HEK293 (cell line): Measurements from ENCODE around the gene RIN1.

Experiments used
- CTCF ChIA-PET: fragments of 350-600 bp; formaldehyde crosslinking; extraction: SDS; loops from one replicate; lab custom pipeline; 2021; ENCODE audit warnings: antibody characterized with exemption; lab: Yijun Ruan, JAX
- POLR2A ChIA-PET: fragments of 300-600 bp; formaldehyde crosslinking; extraction: SDS; loops from one replicate; lab custom pipeline; 2020; ENCODE audit warnings: antibody characterized with exemption, inconsistent platforms; lab: Yijun Ruan, JAX
- H3K27ac ChIP-seq: fragments of 200-500 bp; sonication (Bioruptor generic); 2 replicates; pipeline ENCODE4 v1.5.1; 2014; ENCODE audit warnings: low read depth, low read length, control low read depth, inconsistent platforms; ENCODE audit errors: extremely low read depth
- H3K36me3 ChIP-seq, 2 experiments: fragments of 200-500 bp in 1 of 2; sonication (Bioruptor generic) in 1 of 2; 1 replicate in 1 of 2; 2 replicates in 1 of 2; pipeline ENCODE4 v1.5.1; 2014 to 2017; ENCODE audit warnings: inconsistent platforms in 2 of 2, low read length in 2 of 2; ENCODE audit not compliant: control insufficient read depth in 2 of 2, insufficient read depth in 1 of 2
- H3K4me1 ChIP-seq: fragments of 200-500 bp; sonication (Bioruptor generic); 2 replicates; pipeline ENCODE4 v1.5.1; 2014; ENCODE audit warnings: mild to moderate bottlenecking, low read length, inconsistent platforms; ENCODE audit not compliant: control insufficient read depth, insufficient read depth
- H3K4me3 ChIP-seq: 2 replicates; pipeline ENCODE4 v1.5.1; 2011; ENCODE audit warnings: low read depth, mild to moderate bottlenecking, control low read depth, low read length, moderate library complexity
- H3K9me3 ChIP-seq: fragments of 200-500 bp; sonication (Bioruptor generic); 2 replicates; pipeline ENCODE4 v1.5.1; 2014; ENCODE audit warnings: low read depth, low read length, inconsistent platforms; ENCODE audit not compliant: control insufficient read depth, insufficient read depth
- GLIS1 ChIP-seq: fragments of 450-650 bp; formaldehyde crosslinking; IDR thresholded peaks from 2 replicates; pipeline ENCODE4 v1.5.1; 2016; ENCODE audit warnings: missing biosample characterization, missing genetic modification characterization
- SP2 ChIP-seq: fragments of 450-650 bp; formaldehyde crosslinking; IDR thresholded peaks from 2 replicates; pipeline ENCODE4 v1.5.1; 2016; ENCODE audit warnings: missing biosample characterization, missing genetic modification characterization
- SP3 ChIP-seq: fragments of 450-650 bp; formaldehyde crosslinking; IDR thresholded peaks from 2 replicates; pipeline ENCODE4 v1.5.1; 2016; ENCODE audit warnings: missing biosample characterization, missing genetic modification characterization
- ZBTB20 ChIP-seq: fragments of 450-650 bp; formaldehyde crosslinking; IDR thresholded peaks from 2 replicates; pipeline ENCODE4 v1.5.1; 2016; ENCODE audit warnings: missing biosample characterization, missing genetic modification characterization
- ZBTB8A ChIP-seq: fragments of 450-650 bp; formaldehyde crosslinking; IDR thresholded peaks from 2 replicates; pipeline ENCODE4 v1.5.1; 2016; ENCODE audit warnings: missing biosample characterization, missing genetic modification characterization
- ZNF146 ChIP-seq: fragments of 450-650 bp; formaldehyde crosslinking; IDR thresholded peaks from 2 replicates; pipeline ENCODE4 v1.5.1; 2016; ENCODE audit warnings: missing biosample characterization, missing genetic modification characterization
- ZNF239 ChIP-seq: fragments of 450-650 bp; formaldehyde crosslinking; IDR thresholded peaks from 2 replicates; pipeline ENCODE4 v1.5.1; 2016; ENCODE audit warnings: missing biosample characterization, missing genetic modification characterization
- ZNF335 ChIP-seq: fragments of 450-650 bp; formaldehyde crosslinking; conservative IDR thresholded peaks from 2 replicates; pipeline ENCODE4 v1.5.1; 2016; ENCODE audit warnings: missing biosample characterization, missing genetic modification characterization
- ZNF510 ChIP-seq: fragments of 450-650 bp; formaldehyde crosslinking; IDR thresholded peaks from 2 replicates; pipeline ENCODE4 v1.5.1; 2018; ENCODE audit warnings: mild to moderate bottlenecking, missing genetic modification characterization, missing biosample characterization; ENCODE audit not compliant: insufficient replicate concordance
- ZNF600 ChIP-seq: fragments of 450-650 bp; formaldehyde crosslinking; IDR thresholded peaks from 2 replicates; pipeline ENCODE4 v1.5.1; 2016; ENCODE audit warnings: missing biosample characterization, missing genetic modification characterization
- ZNF677 ChIP-seq: fragments of 450-650 bp; IDR thresholded peaks from 2 replicates; pipeline ENCODE4 v1.5.0; 2018; ENCODE audit warnings: missing biosample characterization, mild to moderate bottlenecking, missing genetic modification characterization, moderate library complexity
- TF ChIP-seq, protein P1 (sequence below): fragments of 450-650 bp; formaldehyde crosslinking; IDR thresholded peaks from 2 replicates; pipeline ENCODE4 v1.5.1; 2017; ENCODE audit warnings: missing biosample characterization, missing genetic modification characterization
- TF ChIP-seq, protein P2 (sequence below): fragments of 450-650 bp; formaldehyde crosslinking; IDR thresholded peaks from 2 replicates; pipeline ENCODE4 v1.5.1; 2016; ENCODE audit warnings: missing biosample characterization, missing genetic modification characterization
- TF ChIP-seq, protein P3 (sequence below): fragments of 450-650 bp; formaldehyde crosslinking; IDR thresholded peaks from 2 replicates; pipeline ENCODE4 v1.5.1; 2016; ENCODE audit warnings: missing biosample characterization, missing genetic modification characterization
- TF ChIP-seq, protein P4 (sequence below): fragments of 450-650 bp; formaldehyde crosslinking; IDR thresholded peaks from 2 replicates; pipeline ENCODE4 v1.5.1; 2017; ENCODE audit warnings: missing biosample characterization, missing genetic modification characterization
- TF ChIP-seq, protein P5 (sequence below): fragments of 450-650 bp; formaldehyde crosslinking; IDR thresholded peaks from 2 replicates; pipeline ENCODE4 v1.5.1; 2017; ENCODE audit warnings: missing biosample characterization, mild to moderate bottlenecking, missing genetic modification characterization, moderate library complexity
- TF ChIP-seq, protein P6 (sequence below): fragments of 450-650 bp; formaldehyde crosslinking; IDR thresholded peaks from 2 replicates; pipeline ENCODE4 v1.5.1; 2017; ENCODE audit warnings: missing biosample characterization, missing genetic modification characterization

The RIN1 gene

DNA sequence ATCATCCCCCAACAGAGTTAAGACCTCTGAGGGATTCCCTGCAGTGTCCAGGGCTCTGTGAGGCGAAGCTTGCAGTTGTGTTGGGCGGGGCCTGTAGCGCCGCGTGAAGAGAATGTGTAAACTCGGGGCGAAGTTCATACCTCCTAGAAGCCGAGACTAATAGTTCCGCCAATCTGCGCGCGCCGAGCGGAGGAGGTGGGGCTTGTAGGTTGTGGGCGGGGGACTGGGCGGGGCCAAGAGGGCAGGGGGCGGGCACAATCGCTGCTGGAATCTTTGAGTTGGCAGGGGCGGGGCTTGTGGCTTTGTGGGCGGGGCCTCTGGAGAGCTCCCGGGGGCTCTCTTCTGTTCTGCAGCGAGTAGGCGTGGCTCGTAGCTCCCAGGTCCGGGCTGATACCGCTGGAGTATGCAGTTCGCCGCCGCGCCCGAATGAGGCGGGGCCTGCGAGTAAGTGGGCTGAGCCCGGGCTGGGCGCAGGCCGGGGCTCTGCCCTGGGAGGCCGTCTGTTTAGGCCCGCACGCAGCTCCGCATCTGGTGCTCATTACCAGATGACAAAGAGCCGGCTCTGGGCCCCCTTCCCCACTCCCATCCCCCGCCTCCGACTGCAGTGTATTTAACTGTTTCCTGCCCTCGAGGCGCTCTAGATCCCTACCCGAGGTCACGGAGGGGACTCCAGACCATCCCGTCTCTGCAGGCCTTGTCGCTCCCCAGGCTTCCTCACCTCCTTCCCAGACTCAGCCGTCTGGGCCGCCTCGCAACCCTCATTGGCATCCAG lies 23.5 kb downstream of the RIN1 start:
- POLR2A ChIA-PET, result interaction anchor here (0.5 to 2.2 kb wide), 22 partner anchors 9 to 806 kb away, joined by 3 to 32 read pairs (median 4); partner anchors contain the start of genes BRMS1, FIBP, KDM2A and MRPL11
- peak overlapping the region; percentile 46 for H3K4me3 ChIP-seq
- CTCF ChIA-PET, result interaction anchor here (0.5 to 3.4 kb wide), 31 partner anchors 9 to 424 kb away, joined by 3 to 29 read pairs (median 5); partner anchors contain the start of genes B4GAT1, BRMS1 and RIN1

More for the DNA sequence above, 23.5 kb downstream of the RIN1 start:
- H3K9me3 ChIP-seq, result no peaks in the 10 kb centered on the region
- peak overlapping the region; percentile 41; the same call in 1 of the 2 replicates for H3K27ac ChIP-seq
- no peak for TF ChIP-seq ZNF239 (tag by site-specific recombination)
- no peak for TF ChIP-seq ZNF677 (tag by site-specific recombination)
- TF ChIP-seq SP2 (tag by site-specific recombination), result peak; percentile 27
- peak; percentile 9; the same call in 1 of the 2 replicates for TF ChIP-seq SP3
- TF ChIP-seq ZBTB20, result peak; percentile 41; the same call in 1 of the 2 replicates
- peak; percentile 98 for TF ChIP-seq ZBTB8A (tag by site-specific recombination)
- TF ChIP-seq ZNF510 (tag by site-specific recombination), result no peak
- TF ChIP-seq, protein P1, sequence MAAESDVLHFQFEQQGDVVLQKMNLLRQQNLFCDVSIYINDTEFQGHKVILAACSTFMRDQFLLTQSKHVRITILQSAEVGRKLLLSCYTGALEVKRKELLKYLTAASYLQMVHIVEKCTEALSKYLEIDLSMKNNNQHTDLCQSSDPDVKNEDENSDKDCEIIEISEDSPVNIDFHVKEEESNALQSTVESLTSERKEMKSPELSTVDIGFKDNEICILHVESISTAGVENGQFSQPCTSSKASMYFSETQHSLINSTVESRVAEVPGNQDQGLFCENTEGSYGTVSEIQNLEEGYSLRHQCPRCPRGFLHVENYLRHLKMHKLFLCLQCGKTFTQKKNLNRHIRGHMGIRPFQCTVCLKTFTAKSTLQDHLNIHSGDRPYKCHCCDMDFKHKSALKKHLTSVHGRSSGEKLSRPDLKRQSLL (tag by site-specific recombination), result peak; percentile 63; the same call in 1 of the 2 replicates
- TF ChIP-seq GLIS1 (tag by site-specific recombination), result peak; percentile 51
- no peak for TF ChIP-seq ZNF146 (tag by site-specific recombination)
- TF ChIP-seq, protein P2, sequence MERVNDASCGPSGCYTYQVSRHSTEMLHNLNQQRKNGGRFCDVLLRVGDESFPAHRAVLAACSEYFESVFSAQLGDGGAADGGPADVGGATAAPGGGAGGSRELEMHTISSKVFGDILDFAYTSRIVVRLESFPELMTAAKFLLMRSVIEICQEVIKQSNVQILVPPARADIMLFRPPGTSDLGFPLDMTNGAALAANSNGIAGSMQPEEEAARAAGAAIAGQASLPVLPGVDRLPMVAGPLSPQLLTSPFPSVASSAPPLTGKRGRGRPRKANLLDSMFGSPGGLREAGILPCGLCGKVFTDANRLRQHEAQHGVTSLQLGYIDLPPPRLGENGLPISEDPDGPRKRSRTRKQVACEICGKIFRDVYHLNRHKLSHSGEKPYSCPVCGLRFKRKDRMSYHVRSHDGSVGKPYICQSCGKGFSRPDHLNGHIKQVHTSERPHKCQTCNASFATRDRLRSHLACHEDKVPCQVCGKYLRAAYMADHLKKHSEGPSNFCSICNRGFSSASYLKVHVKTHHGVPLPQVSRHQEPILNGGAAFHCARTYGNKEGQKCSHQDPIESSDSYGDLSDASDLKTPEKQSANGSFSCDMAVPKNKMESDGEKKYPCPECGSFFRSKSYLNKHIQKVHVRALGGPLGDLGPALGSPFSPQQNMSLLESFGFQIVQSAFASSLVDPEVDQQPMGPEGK (tag by site-specific recombination), result peak; percentile 25
- TF ChIP-seq ZNF600 (tag by site-specific recombination), result peak; percentile 53; the same call in 1 of the 2 replicates
- TF ChIP-seq, protein P3, sequence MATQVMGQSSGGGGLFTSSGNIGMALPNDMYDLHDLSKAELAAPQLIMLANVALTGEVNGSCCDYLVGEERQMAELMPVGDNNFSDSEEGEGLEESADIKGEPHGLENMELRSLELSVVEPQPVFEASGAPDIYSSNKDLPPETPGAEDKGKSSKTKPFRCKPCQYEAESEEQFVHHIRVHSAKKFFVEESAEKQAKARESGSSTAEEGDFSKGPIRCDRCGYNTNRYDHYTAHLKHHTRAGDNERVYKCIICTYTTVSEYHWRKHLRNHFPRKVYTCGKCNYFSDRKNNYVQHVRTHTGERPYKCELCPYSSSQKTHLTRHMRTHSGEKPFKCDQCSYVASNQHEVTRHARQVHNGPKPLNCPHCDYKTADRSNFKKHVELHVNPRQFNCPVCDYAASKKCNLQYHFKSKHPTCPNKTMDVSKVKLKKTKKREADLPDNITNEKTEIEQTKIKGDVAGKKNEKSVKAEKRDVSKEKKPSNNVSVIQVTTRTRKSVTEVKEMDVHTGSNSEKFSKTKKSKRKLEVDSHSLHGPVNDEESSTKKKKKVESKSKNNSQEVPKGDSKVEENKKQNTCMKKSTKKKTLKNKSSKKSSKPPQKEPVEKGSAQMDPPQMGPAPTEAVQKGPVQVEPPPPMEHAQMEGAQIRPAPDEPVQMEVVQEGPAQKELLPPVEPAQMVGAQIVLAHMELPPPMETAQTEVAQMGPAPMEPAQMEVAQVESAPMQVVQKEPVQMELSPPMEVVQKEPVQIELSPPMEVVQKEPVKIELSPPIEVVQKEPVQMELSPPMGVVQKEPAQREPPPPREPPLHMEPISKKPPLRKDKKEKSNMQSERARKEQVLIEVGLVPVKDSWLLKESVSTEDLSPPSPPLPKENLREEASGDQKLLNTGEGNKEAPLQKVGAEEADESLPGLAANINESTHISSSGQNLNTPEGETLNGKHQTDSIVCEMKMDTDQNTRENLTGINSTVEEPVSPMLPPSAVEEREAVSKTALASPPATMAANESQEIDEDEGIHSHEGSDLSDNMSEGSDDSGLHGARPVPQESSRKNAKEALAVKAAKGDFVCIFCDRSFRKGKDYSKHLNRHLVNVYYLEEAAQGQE (tag by site-specific recombination), result no peak
- TF ChIP-seq, protein P4, sequence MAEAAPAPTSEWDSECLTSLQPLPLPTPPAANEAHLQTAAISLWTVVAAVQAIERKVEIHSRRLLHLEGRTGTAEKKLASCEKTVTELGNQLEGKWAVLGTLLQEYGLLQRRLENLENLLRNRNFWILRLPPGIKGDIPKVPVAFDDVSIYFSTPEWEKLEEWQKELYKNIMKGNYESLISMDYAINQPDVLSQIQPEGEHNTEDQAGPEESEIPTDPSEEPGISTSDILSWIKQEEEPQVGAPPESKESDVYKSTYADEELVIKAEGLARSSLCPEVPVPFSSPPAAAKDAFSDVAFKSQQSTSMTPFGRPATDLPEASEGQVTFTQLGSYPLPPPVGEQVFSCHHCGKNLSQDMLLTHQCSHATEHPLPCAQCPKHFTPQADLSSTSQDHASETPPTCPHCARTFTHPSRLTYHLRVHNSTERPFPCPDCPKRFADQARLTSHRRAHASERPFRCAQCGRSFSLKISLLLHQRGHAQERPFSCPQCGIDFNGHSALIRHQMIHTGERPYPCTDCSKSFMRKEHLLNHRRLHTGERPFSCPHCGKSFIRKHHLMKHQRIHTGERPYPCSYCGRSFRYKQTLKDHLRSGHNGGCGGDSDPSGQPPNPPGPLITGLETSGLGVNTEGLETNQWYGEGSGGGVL (tag by site-specific recombination), result 0 out of 2 replicates have a peak, but pooled peaks have one; percentile 12
- TF ChIP-seq, protein P5, sequence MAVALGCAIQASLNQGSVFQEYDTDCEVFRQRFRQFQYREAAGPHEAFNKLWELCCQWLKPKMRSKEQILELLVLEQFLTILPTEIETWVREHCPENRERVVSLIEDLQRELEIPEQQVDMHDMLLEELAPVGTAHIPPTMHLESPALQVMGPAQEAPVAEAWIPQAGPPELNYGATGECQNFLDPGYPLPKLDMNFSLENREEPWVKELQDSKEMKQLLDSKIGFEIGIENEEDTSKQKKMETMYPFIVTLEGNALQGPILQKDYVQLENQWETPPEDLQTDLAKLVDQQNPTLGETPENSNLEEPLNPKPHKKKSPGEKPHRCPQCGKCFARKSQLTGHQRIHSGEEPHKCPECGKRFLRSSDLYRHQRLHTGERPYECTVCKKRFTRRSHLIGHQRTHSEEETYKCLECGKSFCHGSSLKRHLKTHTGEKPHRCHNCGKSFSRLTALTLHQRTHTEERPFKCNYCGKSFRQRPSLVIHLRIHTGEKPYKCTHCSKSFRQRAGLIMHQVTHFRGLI (tag by site-specific recombination), result peak; percentile 85
- TF ChIP-seq ZNF335 (tag by site-specific recombination), result peak; percentile 53
- TF ChIP-seq, protein P6, sequence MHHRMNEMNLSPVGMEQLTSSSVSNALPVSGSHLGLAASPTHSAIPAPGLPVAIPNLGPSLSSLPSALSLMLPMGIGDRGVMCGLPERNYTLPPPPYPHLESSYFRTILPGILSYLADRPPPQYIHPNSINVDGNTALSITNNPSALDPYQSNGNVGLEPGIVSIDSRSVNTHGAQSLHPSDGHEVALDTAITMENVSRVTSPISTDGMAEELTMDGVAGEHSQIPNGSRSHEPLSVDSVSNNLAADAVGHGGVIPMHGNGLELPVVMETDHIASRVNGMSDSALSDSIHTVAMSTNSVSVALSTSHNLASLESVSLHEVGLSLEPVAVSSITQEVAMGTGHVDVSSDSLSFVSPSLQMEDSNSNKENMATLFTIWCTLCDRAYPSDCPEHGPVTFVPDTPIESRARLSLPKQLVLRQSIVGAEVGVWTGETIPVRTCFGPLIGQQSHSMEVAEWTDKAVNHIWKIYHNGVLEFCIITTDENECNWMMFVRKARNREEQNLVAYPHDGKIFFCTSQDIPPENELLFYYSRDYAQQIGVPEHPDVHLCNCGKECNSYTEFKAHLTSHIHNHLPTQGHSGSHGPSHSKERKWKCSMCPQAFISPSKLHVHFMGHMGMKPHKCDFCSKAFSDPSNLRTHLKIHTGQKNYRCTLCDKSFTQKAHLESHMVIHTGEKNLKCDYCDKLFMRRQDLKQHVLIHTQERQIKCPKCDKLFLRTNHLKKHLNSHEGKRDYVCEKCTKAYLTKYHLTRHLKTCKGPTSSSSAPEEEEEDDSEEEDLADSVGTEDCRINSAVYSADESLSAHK (tag by site-specific recombination), result peak; percentile 58; the same call in 1 of the 2 replicates
- TF ChIP-seq, all 188 proteins: peak for 12
- Histone ChIP-seq H3K4me1 (no peaks in the 10 kb centered on the region), H3K36me3 (no peaks in the 10 kb centered on the region)
